Epidermal melanocyte (primary cell): ENCODE measurements around the gene PALD1.

Experiments used
- DNase-seq: peaks from one replicate; pipeline ENCODE4 v3.0.0; 2011; ENCODE audit warnings: low spot score; ENCODE audit not compliant: insufficient read length

PALD1 gene

GRCh38 chr10:70552586-70552985 is 74.0 kb downstream of the PALD1 start:
- peak; percentile 49 for DNase-seq

GRCh38 chr10:70555371-70555770 is 76.8 kb downstream of the PALD1 start:
- DNase-seq, result no peak

GRCh38 chr10:70557086-70557845 is 78.7 kb downstream of the PALD1 start:
- DNase-seq, result no peak

GRCh38 chr10:70557876-70558275 is 79.3 kb downstream of the PALD1 start:
- DNase-seq, result no peak

- no peak for DNase-seq
Observed at GRCh38 chr10:70558295-70558694, 79.7 kb downstream of the PALD1 start.

GRCh38 chr10:70558871-70559810 is 80.6 kb downstream of the PALD1 start:
- DNase-seq, result no peak

GRCh38 chr10:70559861-70560260 is 81.3 kb downstream of the PALD1 start:
- DNase-seq, result no peak

- no peak for DNase-seq
Observed at GRCh38 chr10:70560511-70560941, 82.0 kb downstream of the PALD1 start.

- DNase-seq, result peak; percentile 27
Observed at GRCh38 chr10:70561070-70561469, 82.5 kb downstream of the PALD1 start.

GRCh38 chr10:70561558-70561957 is 83.0 kb downstream of the PALD1 start:
- DNase-seq, result no peak

GRCh38 chr10:70562036-70562755 is 83.6 kb downstream of the PALD1 start:
- no peak for DNase-seq

- DNase-seq, result no peak
Observed at GRCh38 chr10:70563230-70563629, 84.7 kb downstream of the PALD1 start.

- DNase-seq, result no peak
Observed at GRCh38 chr10:70564113-70564725, 85.7 kb downstream of the PALD1 start.

GRCh38 chr10:70564901-70565351 is 86.4 kb downstream of the PALD1 start:
- DNase-seq, result no peak

- DNase-seq, result no peak
Observed at GRCh38 chr10:70565556-70566514, 87.3 kb downstream of the PALD1 start.

GRCh38 chr10:70566515-70567290 is 88.1 kb downstream of the PALD1 start:
- no peak for DNase-seq

- DNase-seq, result no peak
Observed at GRCh38 chr10:70567603-70568002, 89.0 kb downstream of the PALD1 start.

GRCh38 chr10:70568113-70568512 is 89.5 kb downstream of the PALD1 start:
- DNase-seq, result no peak

GRCh38 chr10:70568781-70569495 is 90.4 kb downstream of the PALD1 start:
- no peak for DNase-seq
